ENCODE measurements around the gene UGT2B28.
"Not testable (repeated sequence)": the region's sequence is repeated elsewhere in the genome, so short reads cannot be mapped to it uniquely, and the experiment has no call there.

The UGT2B28 gene

GRCh38 chr4:69309549-69310076 lies 29.3 kb downstream of the UGT2B28 start:
- H3K27ac ChIP-seq (ENCODE audit: low read depth, low read length); H3K27me3 ChIP-seq (ENCODE audit: control insufficient read depth, insufficient read depth, low read length); H3K36me3 ChIP-seq (ENCODE audit: control insufficient read depth, insufficient read depth, low read length); H3K4me1 ChIP-seq (ENCODE audit: control insufficient read depth, insufficient read depth, low read length); H3K4me3 ChIP-seq (ENCODE audit: low read depth, low read length); H3K9ac ChIP-seq (ENCODE audit: low read depth, low read length); H3K9me3 ChIP-seq (ENCODE audit: control insufficient read depth, insufficient read depth, low read length): not testable (repeated sequence)

DNA sequence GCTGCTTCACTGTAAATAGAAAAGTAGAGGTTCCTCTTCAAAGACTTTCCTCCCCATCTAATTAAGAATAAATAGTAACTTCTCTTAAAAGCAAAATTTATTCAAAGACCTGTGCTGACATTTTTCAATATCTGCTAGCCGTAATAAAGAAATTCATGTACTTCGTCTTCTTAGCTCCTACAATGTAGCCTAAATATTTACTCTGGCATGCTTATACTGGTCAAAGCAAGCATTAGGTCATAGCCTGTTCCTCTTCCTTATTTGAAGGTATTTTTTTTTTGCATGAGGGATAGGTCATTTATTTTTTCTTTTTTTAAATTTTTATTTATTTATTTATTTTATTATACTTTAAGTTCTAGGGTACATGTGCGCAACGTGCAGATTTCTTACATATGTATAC lies 30.0 kb downstream of the UGT2B28 start:
- not testable (repeated sequence) for H3K27ac ChIP-seq (ENCODE audit: low read depth, low read length); H3K4me3 ChIP-seq (ENCODE audit: low read depth, low read length); H3K27me3 ChIP-seq (ENCODE audit: control insufficient read depth, insufficient read depth, low read length); H3K9ac ChIP-seq (ENCODE audit: low read depth, low read length); H3K36me3 ChIP-seq (ENCODE audit: control insufficient read depth, insufficient read depth, low read length); H3K9me3 ChIP-seq (ENCODE audit: control insufficient read depth, insufficient read depth, low read length); H3K4me1 ChIP-seq (ENCODE audit: control insufficient read depth, insufficient read depth, low read length)

- H3K4me3 ChIP-seq (ENCODE audit: low read depth, low read length); H3K36me3 ChIP-seq (ENCODE audit: control insufficient read depth, insufficient read depth, low read length); H3K27ac ChIP-seq (ENCODE audit: low read depth, low read length): not testable (repeated sequence)
These were observed 37.5 kb downstream of the UGT2B28 start for GRCh38 chr4:69317669-69318298.

GRCh38 chr4:69321153-69321729 lies 41.0 kb downstream of the UGT2B28 start:
- H3K4me1 ChIP-seq (ENCODE audit: control insufficient read depth, insufficient read depth, low read length) = no peaks in the 10 kb centered on the region
- no peaks in the 10 kb centered on the region for H3K9me3 ChIP-seq (ENCODE audit: control insufficient read depth, insufficient read depth, low read length)
- H3K27ac ChIP-seq (ENCODE audit: low read depth, low read length) = no peak overlapping the region
- H3K9ac ChIP-seq (ENCODE audit: low read depth, low read length) = no peak overlapping the region
- no peaks in the 10 kb centered on the region for H3K36me3 ChIP-seq (ENCODE audit: control insufficient read depth, insufficient read depth, low read length)
- H3K27me3 ChIP-seq (ENCODE audit: control insufficient read depth, insufficient read depth, low read length) = no peaks in the 10 kb centered on the region
- H3K4me3 ChIP-seq (ENCODE audit: low read depth, low read length) = no peak overlapping the region

More at GRCh38 chr4:69317669-69318298, 37.5 kb downstream of the UGT2B28 start:
- H3K9ac ChIP-seq (ENCODE audit: low read depth, low read length); H3K4me1 ChIP-seq (ENCODE audit: control insufficient read depth, insufficient read depth, low read length); H3K9me3 ChIP-seq (ENCODE audit: control insufficient read depth, insufficient read depth, low read length); H3K27me3 ChIP-seq (ENCODE audit: control insufficient read depth, insufficient read depth, low read length): not testable (repeated sequence)

DNA sequence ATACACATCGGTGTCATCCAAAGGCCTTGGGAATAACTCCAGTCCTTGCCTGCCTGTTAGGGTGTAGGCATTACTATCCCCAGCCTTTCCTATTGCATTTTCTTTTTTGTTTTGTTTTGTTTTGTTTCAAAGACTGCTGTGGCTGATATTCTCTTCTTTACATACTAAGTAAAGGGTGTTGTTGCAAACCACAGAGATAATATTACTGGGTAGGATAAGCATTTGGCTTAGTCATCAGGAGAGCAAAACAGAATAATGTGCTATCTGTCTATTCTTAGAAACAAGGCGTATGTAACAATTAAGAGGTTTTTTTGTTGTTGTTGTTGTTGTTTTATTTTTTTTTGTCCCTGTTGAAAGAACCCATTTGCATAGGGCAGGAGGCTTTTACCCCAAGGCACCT lies 41.8 kb downstream of the UGT2B28 start:
- Histone ChIP-seq H3K9ac (ENCODE audit: low read depth, low read length) (no peak overlapping the region), H3K27me3 (ENCODE audit: control insufficient read depth, insufficient read depth, low read length) (no peaks in the 10 kb centered on the region), H3K4me3 (ENCODE audit: low read depth, low read length) (no peak overlapping the region), H3K4me1 (ENCODE audit: control insufficient read depth, insufficient read depth, low read length) (no peaks in the 10 kb centered on the region), H3K27ac (ENCODE audit: low read depth, low read length) (no peak overlapping the region), H3K36me3 (ENCODE audit: control insufficient read depth, insufficient read depth, low read length) (no peaks in the 10 kb centered on the region), H3K9me3 (ENCODE audit: control insufficient read depth, insufficient read depth, low read length) (no peaks in the 10 kb centered on the region)

DNA sequence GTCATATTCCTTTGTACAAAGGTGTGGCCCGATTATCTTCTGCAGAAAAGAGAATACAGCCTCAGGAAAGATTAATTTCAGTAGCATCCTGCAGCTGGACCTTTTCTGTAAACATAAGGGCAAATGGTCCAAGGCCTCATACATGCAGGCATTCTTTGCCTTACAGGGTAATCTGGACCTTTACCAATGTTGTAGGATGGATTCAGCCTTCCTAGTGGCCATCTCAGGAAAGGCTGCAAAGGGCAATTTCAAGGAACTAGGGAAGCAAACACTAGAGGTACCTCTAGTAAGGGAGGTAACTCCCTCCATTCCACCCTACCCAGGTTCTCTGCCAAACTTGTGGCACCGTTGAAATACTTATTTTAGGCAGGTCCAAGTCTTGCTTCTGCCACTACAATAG lies 43.0 kb downstream of the UGT2B28 start:
- Histone ChIP-seq H3K4me1 (ENCODE audit: control insufficient read depth, insufficient read depth, low read length) (no peaks in the 10 kb centered on the region), H3K27ac (ENCODE audit: low read depth, low read length) (no peak overlapping the region), H3K27me3 (ENCODE audit: control insufficient read depth, insufficient read depth, low read length) (no peaks in the 10 kb centered on the region), H3K36me3 (ENCODE audit: control insufficient read depth, insufficient read depth, low read length) (no peaks in the 10 kb centered on the region), H3K4me3 (ENCODE audit: low read depth, low read length) (no peak overlapping the region), H3K9ac (ENCODE audit: low read depth, low read length) (no peak overlapping the region), H3K9me3 (ENCODE audit: control insufficient read depth, insufficient read depth, low read length) (no peaks in the 10 kb centered on the region)

DNA sequence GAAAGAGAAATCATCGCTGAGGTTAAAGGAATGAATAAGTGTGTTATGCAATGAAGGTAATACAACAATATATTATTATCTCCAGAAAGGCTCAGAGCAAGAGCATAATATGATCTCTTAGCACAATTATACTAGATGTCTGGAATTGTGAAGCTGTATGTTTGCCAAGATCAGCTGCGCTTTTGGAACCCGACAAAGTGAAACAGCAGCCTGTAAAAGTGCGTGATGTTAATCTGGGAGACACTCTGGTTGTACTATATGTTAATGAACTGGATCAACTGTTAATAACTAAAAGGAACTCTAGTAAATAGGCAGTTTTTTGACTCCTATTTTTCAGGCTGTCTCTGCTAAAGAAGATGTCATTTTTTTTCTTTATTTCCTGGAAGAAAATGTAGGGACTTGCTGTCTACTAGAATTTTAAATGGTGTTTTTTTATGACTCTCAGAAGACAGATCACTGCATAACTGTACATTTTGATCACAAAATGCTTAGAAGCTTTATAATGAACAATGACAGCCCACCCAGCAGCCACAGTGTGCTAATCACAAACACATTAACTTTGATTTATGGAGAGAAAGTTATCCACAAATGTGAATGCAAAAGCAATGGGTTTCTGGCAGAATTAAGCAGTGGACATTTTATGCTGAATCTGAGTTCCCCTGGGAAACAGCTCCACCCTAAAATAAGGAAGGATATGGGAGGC lies 50.2 kb downstream of the UGT2B28 start:
- no peaks in the 10 kb centered on the region for H3K9me3 ChIP-seq (ENCODE audit: control insufficient read depth, insufficient read depth, low read length)
- H3K36me3 ChIP-seq (ENCODE audit: control insufficient read depth, insufficient read depth, low read length) = no peaks in the 10 kb centered on the region
- H3K27ac ChIP-seq (ENCODE audit: low read depth, low read length) = no peak overlapping the region
- no peaks in the 10 kb centered on the region for H3K4me1 ChIP-seq (ENCODE audit: control insufficient read depth, insufficient read depth, low read length)
- H3K9ac ChIP-seq (ENCODE audit: low read depth, low read length) = no peak overlapping the region
- H3K27me3 ChIP-seq (ENCODE audit: control insufficient read depth, insufficient read depth, low read length) = no peaks in the 10 kb centered on the region
- H3K4me3 ChIP-seq (ENCODE audit: low read depth, low read length) = no peak overlapping the region

DNA sequence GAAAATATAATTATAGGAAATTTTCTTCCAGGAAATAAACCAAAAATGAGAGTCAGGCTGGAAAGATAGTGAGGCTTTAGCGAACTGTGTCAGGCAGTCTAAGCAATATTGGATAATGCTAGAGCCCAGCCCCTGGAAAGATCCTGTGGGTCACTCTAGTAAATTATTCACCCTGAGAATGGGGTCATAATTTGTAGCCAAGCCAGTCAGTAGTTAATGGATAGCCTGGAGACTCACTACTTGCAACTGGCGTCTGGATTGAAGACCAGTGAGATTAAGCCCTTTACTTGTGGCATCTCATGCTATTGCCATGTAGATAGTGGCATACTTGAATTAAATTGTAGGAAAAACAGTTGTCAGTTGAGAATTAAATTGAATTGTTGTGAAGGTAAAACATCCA lies 51.0 kb downstream of the UGT2B28 start:
- H3K27ac ChIP-seq (ENCODE audit: low read depth, low read length); H3K9me3 ChIP-seq (ENCODE audit: control insufficient read depth, insufficient read depth, low read length); H3K9ac ChIP-seq (ENCODE audit: low read depth, low read length); H3K4me3 ChIP-seq (ENCODE audit: low read depth, low read length); H3K4me1 ChIP-seq (ENCODE audit: control insufficient read depth, insufficient read depth, low read length); H3K36me3 ChIP-seq (ENCODE audit: control insufficient read depth, insufficient read depth, low read length); H3K27me3 ChIP-seq (ENCODE audit: control insufficient read depth, insufficient read depth, low read length): not testable (repeated sequence)

DNA sequence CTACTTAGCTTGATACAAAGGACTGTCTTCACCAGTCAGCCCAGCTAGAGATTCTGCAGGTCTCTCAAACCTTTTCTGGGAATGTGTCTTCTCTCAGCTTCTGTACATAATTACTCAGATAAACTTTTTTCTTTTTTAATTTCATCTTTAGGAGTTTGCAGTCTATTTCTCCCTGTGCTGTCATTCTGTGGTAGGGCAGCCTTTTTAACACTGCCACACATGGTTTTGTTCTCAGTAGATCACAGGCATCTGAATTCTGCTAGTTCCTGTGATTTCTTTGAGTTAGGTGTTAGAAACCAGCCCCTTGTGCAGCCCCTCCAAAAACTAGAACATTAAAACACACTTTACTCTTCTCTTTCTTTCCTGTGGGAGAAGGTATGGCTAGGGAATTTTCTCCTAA lies 55.2 kb downstream of the UGT2B28 start:
- not testable (repeated sequence) for H3K27ac ChIP-seq (ENCODE audit: low read depth, low read length); H3K36me3 ChIP-seq (ENCODE audit: control insufficient read depth, insufficient read depth, low read length); H3K27me3 ChIP-seq (ENCODE audit: control insufficient read depth, insufficient read depth, low read length); H3K9ac ChIP-seq (ENCODE audit: low read depth, low read length); H3K9me3 ChIP-seq (ENCODE audit: control insufficient read depth, insufficient read depth, low read length); H3K4me1 ChIP-seq (ENCODE audit: control insufficient read depth, insufficient read depth, low read length); H3K4me3 ChIP-seq (ENCODE audit: low read depth, low read length)

DNA sequence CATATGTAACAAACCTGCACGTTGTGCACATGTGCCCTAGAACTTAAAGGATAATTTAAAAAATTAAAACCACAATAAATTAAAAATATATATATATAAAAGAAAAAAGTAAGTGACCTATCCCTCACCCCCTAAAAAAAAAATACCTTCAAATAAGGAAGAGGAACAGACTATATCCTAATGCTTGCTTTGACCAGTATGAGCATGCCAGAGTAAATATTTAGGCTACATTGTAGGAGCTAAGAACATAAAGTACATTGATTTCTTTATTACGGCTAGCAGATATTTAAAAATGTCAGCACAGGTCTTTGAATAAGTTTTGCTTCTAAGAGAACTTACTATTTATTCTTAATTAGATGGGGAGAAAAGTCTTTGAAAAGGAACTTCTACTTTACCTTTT lies 62.8 kb downstream of the UGT2B28 start:
- not testable (repeated sequence) for H3K4me3 ChIP-seq (ENCODE audit: low read depth, low read length); H3K27me3 ChIP-seq (ENCODE audit: control insufficient read depth, insufficient read depth, low read length)

GRCh38 chr4:69343558-69344420 lies 63.5 kb downstream of the UGT2B28 start:
- H3K27ac ChIP-seq (ENCODE audit: low read depth, low read length) = peak overlapping the region; percentile 20

More for the DNA sequence above, 62.8 kb downstream of the UGT2B28 start:
- H3K36me3 ChIP-seq (ENCODE audit: control insufficient read depth, insufficient read depth, low read length); H3K27ac ChIP-seq (ENCODE audit: low read depth, low read length); H3K9me3 ChIP-seq (ENCODE audit: control insufficient read depth, insufficient read depth, low read length); H3K4me1 ChIP-seq (ENCODE audit: control insufficient read depth, insufficient read depth, low read length); H3K9ac ChIP-seq (ENCODE audit: low read depth, low read length): not testable (repeated sequence)

More at GRCh38 chr4:69343558-69344420, 63.5 kb downstream of the UGT2B28 start:
- not testable (repeated sequence) for H3K9ac ChIP-seq (ENCODE audit: low read depth, low read length); H3K36me3 ChIP-seq (ENCODE audit: control insufficient read depth, insufficient read depth, low read length); H3K4me1 ChIP-seq (ENCODE audit: control insufficient read depth, insufficient read depth, low read length); H3K9me3 ChIP-seq (ENCODE audit: control insufficient read depth, insufficient read depth, low read length); H3K27me3 ChIP-seq (ENCODE audit: control insufficient read depth, insufficient read depth, low read length); H3K4me3 ChIP-seq (ENCODE audit: low read depth, low read length)
